Peyer's patch (tissue), 4 donors: ENCODE results near the gene ZNF579.

Experiments
- POLR2A ChIP-seq, 2 donors: fragments of 450-650 bp; IDR thresholded peaks; one replicate each; pipeline ENCODE4 v1.5.1; 2017; ENCODE audit warnings: antibody characterized with exemption in 2 of 2, mild to moderate bottlenecking in 2 of 2, moderate library complexity in 2 of 2
- TF ChIP-seq, protein P1 (sequence below), 6 experiments: fragments of 450-650 bp in 4 of 6; fragments of 200-600 bp in 2 of 6; sonication (generic) in 1 of 6; IDR thresholded peaks; one replicate each; pipeline ENCODE4 v1.5.1; 2017 to 2019; ENCODE audit warnings: antibody characterized with exemption in 6 of 6, mild to moderate bottlenecking in 3 of 6, moderate library complexity in 1 of 6

DNA sequence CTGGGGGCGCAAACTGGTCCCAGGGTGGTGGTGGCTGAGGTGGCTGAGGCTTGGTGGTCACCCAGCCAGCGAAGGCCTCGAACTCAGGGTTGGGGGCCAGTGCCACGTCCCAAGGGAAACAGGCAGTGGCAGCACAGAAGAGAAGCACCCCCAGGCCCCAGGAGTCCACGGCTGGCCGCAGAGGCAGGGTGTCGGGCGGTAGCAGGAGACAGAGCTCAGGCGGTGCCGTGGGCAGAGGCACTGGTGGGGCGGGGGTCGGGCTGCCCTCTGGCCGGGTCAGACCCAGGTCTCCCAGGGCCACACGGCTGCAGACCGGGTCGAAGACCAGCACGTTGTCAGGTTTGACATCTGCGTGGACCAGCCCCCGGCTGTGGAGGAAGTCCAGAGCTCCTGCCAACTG is 39.6 kb downstream of the ZNF579 start:
- TF ChIP-seq, protein P1, sequence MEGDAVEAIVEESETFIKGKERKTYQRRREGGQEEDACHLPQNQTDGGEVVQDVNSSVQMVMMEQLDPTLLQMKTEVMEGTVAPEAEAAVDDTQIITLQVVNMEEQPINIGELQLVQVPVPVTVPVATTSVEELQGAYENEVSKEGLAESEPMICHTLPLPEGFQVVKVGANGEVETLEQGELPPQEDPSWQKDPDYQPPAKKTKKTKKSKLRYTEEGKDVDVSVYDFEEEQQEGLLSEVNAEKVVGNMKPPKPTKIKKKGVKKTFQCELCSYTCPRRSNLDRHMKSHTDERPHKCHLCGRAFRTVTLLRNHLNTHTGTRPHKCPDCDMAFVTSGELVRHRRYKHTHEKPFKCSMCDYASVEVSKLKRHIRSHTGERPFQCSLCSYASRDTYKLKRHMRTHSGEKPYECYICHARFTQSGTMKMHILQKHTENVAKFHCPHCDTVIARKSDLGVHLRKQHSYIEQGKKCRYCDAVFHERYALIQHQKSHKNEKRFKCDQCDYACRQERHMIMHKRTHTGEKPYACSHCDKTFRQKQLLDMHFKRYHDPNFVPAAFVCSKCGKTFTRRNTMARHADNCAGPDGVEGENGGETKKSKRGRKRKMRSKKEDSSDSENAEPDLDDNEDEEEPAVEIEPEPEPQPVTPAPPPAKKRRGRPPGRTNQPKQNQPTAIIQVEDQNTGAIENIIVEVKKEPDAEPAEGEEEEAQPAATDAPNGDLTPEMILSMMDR (IDR thresholded peaks at IDR 0.05), result no peak
- TF ChIP-seq POLR2A (IDR thresholded peaks at IDR 0.05), result no peak
